ELF-1 (cell line): Measurements from ENCODE around the gene KAZN.

ENCODE experiments used
- DNase-seq: peaks from one replicate; pipeline ENCODE4 v3.0.0-alpha.2; 2016; ENCODE audit warnings: low read depth, low spot score

Gene KAZN

DNA sequence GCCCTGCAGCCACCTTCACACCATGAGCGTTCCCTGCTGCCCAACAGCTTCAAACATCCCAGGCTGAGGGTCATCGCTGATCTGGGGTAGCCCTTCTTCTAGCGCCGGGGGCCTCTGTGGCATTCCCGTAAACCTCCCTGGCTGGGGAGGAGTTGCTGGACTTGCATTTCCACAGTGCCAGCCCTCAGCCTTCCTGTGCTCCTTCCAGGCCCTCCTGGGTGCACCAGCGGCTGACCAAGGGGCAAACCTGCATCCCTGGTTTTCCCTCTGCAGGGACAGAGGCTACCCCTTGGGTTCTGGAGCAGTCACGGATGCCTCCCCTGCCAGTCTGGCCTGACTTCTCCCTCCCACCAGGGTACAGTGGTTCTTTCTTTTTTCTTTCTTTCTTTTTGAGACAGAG is 336.4 kb downstream of the KAZN start:
- no peak for DNase-seq

DNA sequence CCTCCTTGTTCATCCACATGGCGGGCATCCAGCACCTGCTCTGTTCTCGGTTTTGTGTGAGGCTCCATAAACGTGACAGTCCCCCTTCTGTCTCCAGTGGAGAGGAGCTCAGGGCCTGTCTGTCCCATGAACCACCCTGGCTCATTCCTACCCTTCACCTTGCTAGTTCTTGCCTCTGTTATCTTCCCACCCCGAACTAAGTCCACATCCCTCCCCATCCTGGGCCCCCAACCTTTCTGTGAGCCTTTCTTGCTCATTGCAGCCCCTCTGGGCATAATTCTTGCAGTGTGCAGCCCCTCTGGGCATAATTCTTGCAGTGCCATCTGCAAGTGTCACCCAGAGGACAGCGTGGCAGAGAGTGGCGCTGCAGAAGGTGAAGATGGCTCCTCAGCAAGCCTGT is 338.3 kb downstream of the KAZN start:
- no peak for DNase-seq

DNA sequence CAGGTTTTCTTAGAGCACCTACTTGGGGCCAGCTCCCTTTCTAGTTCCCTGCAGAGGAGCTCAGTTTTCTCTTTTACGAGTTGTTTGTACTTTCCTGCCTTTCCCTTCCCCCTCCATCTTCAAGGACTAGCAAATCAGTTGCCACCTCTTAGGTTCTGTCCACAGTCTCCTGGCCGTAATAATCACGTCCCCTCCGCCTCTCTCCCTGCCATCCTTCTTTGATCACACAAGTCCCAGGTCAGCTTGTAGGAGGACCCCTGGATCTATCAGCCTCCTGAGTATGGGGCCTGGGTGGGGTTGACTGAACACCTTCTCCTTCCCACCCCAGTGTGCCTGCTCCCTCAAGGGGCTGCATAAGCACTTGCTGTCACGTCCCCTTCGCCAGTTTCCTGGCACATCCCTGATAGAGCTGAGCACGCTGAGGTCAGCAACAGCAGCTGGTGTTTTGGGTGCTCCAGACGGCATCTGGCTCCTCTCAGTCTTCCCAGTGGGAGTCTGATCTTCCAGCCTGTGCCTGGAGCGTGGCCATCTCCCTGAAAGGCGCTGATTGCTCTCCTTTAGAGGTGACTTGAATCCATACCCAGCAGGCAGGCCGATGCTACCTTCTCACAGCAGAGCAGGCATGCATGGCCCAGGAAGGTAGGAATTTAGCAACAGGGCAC is 338.9 kb downstream of the KAZN start:
- DNase-seq = no peak

DNA sequence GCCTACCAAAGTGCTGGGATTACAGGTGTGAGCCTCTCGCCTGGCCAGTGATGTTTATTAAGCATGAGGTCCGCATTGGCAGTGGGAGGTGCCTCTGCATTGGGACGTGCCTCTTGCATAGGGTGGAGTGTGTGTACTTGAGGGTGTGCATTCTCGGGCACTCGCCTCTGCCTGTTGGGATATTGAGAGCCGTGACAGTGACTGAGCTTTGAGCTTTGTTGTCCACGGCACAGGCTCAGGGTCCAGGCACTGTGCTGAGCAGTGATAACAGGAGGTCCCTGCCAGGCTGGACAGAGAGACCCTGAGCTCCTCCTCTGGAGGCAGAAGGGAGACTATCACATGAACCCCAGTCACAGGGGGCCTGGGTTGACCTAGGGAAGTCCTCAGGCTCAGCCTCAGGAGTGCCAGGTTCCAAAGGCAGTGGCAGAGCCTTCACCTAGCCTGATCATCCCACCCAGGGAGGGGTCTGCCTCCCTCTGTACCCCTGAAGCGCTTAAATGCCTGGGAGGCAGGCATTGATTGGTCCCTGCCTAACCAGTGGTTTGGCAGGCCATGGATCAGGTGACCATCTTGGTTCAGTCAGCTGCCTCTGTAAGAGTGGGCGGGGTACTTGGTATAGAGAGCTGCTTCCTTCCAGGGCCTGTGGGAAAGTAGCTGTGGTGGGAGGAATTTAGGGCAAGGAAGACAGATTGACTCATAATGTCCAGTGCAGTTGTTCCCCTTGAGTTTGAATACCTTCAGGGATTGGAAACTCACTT is 341.2 kb downstream of the KAZN start:
- DNase-seq = peak; percentile 30

DNA sequence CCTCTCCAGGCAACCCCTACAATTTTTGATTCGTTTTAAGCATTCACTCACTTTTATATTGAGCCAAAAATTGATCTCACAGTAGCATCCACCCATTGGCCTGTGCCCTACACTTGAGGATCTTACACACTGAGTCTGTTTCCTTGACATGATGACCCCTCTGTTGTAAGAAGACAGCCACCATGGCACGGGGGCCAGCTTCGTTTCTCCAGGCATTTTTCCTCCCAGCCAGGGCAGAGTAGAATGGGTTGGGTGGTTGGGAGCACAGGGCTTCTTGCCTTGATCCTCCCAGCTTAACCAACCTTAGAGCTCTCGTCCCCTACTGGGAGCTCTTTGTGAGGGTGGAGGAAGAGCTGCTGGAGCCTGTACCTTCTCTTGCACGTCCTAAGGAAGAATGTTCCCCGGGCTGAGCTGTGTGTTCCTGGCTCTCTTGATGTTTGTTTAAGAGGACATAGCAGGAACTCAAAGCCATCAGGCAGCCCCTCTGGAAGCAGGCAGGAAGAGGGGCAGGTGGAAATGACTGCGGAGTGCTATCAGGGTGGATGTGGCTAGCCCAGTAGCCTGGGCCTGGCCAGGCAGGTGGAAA is 341.9 kb downstream of the KAZN start:
- peak; percentile 28 for DNase-seq

DNA sequence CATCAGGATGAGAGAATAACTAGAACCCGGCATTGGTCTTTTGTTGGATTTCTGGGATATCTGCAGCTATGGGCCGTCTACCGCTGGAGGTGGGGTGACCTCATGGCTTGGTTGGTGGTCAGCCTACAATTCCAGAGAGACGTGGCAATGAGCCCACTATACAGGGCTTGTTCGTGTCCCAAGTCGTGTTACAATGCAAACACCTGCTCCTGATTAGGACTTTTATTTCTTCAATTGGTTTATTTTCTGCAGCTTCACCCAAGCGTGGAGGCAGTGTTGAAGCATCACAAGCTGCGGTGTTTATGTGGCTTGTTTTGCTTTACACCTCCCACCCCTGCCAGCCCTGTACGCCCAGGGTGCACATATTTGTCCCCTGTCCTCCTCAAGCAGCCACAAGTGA is 343.4 kb downstream of the KAZN start:
- DNase-seq = no peak

DNA sequence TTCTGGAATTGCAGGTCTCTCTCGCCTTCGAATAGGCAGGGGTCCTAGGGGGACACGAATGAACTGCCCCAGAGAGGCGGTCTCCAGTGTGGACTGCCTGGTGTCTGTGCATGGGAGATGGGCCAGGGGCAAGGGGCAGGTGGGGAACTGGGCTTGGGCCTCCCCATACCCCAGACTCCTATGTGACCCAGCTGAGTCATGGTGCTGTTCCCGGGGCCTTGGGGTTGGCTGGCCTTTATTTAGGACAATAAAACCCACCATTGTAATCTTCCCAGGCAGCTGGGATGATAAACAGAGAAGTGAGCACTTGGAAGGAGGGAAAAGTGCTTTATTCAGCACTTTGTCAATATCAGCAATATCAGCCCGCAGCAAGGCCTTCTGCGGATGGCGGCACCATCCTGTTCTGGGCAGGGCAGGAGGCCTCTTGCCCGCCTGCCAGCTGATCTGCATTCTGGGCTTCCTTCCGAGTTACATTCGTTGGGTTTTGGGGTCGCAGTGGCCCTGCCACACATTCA is 346.0 kb downstream of the KAZN start:
- DNase-seq = no peak

DNA sequence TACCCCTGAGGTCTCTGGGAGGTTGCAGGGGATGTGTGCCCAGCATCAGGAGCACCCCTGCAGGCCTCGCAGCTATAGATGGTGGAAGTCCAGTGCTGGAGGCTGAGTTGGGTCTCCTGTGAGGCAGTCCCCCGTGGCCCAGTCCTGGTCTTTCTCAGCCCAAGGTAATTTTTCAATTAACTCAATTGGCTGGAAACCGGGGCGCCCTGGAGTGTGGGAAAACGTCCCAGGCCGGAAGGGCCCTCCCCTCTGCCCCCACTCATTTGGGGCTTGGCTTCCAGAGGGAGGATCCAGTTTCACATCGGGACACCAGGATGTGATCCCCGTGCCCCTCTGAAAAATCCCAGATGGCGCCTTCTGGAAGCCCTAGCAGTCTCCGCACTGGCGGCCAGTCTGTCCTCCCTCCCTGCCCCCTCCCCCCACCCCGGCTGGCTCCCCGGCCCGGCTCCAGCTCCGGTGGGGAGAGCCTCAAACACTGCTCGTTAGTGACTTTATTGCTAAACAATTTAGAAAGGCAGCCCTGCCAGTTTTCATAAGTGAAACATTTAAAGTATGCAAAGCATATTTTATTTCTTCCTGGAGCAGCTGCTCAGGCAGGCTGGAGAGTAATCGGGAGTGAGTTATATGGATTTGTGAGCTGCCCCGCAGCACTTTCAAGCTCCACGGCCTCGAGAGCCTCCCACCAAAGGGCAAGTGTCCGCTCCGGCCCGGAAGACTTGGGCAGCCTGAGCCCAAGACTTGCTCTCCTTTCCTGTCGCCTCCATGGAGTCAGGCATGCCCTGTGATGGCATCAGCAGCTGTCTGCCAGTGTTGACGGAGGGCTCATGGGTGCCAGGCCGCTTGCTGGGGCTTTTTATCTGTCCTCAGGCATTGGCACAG is 346.9 kb downstream of the KAZN start:
- DNase-seq = peak; percentile 34

DNA sequence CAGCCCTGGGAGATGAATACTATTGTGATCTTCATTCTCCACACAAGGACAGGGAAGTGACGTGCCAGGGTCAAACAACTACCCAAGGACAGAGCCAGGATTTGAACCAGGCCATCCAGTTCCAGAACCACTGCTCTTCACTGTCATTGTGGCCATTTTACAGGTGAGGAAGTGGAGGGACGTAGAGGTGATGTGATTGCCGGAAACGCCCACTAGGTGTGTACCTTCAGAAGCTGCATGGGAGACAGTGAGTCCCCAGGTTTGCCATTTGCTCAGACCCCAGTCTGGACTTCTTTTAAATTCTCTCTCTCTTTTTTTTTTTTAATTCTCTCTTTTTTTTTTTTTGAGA is 347.5 kb downstream of the KAZN start:
- DNase-seq = no peak

DNA sequence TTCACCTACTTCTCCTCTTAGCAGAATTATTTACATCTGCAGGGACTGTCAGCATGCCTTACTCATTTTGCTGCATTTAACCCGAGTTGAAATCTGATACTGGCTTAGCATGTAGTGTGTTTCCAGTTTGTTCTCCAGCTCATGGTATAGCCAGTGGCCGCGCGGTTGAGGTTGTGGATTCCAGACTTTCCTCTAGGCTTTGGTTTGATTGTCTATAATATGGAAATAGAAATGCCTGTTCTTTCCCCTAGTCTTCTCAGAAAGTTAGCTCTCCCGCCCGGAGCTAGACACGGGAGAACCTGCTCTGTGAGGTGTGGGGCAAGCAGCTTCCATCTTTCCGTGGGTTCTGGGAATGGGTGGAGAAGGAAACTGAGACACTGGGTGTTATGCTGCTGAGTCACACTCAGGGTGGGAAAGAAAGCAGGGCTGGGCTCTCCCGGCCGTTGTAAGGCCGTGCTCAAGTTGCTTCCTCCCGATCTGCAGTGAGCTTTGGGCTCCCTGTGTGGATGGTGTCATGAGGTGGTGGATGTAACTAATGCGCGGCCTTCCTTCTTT is 348.3 kb downstream of the KAZN start:
- no peak for DNase-seq

DNA sequence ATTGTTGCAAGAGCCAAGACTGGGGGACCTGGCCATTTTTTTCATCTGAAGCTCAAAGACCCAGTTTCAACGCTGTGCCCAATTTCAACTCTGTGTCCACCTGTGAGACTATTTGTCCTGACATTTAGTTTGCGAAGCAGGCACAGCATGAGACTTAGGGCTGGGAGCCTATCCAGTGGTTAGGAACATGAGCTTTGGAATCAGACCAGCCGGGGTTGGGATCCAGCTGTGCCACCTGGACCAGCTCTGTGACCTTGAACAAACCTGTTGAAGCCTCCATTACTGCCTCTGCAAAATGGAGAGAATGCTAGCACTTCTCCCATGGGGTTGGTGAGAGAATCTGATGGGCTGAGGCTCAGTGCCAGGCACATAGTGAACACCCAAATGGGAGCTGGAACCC is 348.9 kb downstream of the KAZN start:
- DNase-seq = no peak

DNA sequence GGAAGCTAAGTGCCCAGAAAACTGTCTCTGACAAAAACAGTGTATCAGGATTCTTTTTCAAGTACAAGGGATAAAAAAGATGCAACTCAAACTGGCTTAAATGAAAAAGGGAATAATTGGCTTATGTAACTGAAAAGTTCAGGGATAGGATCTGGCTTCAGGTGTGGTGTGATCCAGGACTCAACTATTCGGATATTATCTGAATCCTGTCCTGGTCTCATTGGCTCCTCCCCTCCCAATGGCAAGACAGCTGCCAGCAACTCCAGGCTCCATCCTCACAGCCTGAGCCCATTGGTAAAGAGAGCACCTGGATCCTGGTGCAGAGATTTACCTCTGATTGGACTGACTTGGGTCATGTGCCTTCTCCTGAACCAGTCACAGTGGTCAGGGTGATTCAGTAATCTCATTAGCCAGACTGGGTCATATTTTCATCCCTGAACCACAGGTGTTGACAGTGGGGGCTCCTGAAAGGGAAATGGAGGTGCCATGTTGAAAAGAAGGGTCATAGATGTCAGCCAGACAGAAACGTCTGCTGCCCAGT is 349.7 kb downstream of the KAZN start:
- no peak for DNase-seq

DNA sequence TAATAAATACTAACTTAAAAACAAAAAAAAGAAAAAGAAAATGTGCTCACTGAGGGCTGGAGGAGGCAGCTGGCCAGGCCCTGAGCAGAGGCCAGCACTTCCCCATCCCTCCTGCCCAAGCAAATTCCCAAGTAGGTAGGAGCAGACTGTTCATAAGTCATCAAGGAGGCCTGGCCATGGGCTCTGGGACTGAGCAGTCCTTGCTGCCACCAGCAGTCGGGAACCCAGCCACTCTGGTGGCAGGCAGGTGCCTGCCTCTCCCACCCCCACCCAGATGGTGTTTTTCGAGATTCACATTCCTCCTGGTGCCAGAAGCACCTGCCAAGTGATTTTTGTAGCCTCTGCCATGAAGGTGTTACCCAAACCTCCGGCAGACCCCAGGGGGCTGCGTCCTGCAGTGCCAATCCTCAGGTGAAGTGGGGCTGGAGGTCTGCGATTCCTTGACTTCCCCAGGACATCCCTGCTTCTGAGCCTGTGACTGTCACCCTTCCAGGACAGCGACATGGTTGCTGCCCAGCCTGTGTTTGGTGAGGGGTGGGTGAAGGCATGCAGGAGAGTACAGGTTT is 350.9 kb downstream of the KAZN start:
- DNase-seq = no peak

DNA sequence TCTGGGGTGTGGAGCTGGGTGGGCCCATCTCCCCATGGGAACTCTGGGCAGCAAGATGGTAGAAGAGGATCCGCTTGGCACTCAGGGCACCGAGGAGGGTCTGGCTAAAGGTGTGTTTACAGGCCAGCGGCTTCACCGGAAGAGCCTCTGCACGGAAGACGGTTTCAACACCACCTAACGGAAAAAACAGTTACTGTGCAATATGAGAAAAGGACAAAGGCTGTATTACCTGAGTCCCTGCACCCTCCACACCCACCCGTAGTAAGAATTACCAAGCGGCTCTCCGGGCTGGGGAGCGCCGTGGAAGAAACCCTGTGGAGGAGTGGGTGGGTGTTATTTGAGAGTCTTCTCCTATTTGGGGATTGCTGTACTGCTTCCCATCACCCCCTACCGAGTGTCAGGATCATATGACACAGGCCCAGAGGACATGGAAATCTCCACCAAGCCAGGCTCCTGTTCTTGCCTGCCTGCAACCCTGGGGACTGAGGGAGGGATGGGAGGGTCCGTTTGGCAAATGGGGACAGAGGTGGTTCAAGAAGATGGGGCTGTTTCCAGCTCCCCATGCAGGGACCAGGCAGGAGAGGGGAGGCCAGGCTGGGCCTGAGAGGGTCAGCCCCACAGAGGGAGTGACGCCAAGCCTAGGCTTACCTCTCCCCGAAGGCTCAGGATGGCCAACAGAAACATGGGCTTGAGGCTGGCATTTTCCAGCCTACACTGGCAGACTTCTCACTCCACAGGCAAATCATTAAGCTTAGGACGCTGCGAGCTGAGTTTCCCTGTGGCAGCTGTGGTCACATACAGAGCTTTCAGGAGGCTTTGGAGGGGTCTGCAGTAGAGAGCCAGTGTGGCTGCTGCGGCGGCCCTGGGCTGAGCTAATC is 351.6 kb downstream of the KAZN start:
- DNase-seq = peak; percentile 57

DNA sequence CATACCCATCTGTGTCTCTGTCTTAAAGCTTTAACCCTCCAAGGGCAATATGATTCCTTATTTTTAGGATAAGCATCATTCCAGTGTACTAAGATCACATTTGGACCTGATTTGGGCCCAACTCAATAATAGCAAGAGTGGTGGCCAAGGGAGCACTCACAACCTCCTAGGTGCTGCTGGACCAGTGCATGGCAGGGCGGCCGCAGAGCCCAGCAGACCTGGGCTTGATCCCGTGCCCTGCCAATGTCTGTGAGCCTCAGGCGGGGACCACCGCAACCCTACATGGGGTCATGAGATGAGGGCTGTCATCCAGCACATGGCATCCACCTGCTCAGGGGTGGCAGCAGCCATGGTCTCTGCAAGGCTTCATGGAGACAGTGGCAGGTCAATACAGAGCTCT is 353.3 kb downstream of the KAZN start:
- no peak for DNase-seq

DNA sequence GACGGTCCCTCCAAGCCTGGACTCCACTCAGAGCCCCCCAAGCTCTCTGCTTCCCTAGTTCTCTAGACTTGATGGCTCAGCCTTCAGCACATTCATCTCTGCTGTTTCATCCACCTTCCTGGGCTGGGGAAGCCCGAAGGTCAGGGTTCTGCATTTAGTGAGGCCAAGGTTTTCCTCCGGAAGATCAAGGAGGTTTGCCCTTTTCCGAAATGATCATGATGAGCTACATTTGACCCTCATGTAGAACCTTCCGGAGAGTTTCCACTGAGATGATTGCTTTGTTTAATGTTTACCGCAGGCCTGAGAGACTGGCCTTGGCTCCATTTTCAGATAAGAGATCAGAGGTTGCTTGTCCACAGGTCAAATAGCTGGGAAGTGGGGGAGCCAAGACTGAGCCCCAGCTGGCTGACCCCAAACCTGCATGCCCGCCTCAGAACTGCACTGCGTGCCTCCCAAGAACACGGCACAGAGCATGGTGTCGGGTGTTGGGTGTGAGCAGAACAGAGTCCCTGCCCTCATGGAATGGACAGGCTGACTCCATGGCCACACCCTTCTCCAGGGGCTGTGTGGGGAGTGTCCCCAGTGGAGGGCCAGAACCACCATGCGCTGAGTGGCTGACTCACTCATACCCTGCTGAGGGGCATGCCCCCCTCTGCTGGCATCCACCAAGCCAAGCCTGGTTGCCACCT is 354.3 kb downstream of the KAZN start:
- no peak for DNase-seq

DNA sequence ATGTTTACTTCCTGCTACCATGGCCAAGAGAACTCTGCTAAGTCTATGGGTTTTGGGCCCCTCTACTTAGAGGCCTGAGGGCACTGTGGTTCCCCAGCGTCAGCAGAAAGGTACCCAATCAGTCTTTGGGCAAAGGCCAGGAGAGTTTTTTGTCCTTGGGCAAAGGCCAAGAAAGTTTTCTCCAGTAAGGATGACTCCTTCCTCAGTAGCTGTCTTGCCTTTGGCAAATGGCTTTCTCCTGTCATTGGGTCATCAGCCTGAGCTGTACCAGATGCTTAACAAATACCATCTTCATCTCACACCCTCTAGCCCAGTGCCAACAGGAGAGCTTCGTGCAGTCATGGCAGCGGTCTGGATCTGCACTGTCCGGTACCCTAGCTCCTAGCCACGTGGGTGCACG is 355.7 kb downstream of the KAZN start:
- no peak for DNase-seq

DNA sequence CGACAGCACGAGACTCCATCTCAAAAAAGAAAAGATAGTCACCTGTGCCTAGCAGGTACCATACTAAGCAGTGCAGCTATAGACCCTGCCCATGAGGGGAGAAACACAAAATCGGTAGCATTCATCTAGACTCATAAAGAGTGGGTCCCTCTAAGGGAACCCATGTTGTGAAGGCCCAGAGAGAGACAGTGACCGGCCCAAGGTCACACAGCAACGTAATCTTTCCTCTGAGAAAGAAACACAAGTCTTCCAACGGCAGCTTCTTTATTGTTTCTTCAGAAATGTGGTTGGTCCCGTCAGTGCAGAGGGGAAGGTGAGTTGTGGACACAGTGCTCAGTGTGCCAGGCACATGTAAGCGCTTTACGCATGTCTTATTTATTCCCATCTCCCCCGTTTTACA is 356.4 kb downstream of the KAZN start:
- no peak for DNase-seq

DNA sequence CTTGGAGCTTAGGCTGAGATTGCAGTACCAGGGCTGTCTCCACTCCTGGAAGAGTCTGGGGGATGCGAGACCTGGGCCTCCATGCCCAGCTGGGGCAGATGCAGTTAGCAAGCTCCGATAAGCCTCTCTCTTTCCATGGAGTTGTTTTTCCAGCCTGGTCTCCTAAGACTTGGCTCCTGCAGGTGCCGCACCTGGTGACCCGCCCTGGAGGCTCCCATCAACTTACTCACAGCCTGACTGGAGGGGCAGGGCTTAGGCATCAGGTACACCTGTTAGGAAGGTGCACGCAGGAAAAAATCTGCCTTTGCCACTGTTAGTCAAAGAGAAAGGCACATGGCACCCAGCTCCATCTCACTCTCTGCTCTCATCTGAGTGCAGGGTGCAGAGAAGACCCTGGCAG is 356.9 kb downstream of the KAZN start:
- DNase-seq = no peak

DNA sequence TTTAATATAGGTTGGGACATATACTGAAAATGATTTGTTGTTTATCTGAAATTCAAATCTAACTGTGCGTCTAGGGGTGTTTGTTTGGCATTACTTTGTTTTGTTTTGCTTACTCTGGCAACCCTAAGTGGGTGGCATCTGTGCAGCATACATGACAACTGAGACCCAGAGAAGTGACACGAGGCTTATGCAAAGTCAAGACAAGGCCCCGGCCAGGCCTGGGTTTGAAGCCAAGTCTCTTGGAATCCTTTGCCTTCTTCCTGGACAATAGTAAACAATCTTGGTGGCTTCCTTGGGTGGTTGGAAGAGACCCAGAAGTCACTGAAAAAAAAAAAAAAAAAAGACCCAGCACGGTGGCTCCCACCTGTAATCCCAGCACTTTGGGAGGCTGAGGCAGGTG is 357.5 kb downstream of the KAZN start:
- no peak for DNase-seq
